Fibroblast of lung (primary cell): ENCODE measurements around the gene TUBGCP6.

ENCODE experiments used
- CTCF ChIP-seq, 2 donors: IDR thresholded peaks in 1 of 2; conservative IDR thresholded peaks in 1 of 2; 1 replicate in 1 of 2; 2 replicates in 1 of 2; pipeline ENCODE4 v1.5.1; 2011 to 2012; ENCODE audit warnings: low read length in 2 of 2, control low read depth in 1 of 2, inconsistent platforms in 1 of 2, low read depth in 1 of 2, mild to moderate bottlenecking in 1 of 2
- EZH2 ChIP-seq: IDR thresholded peaks from 2 replicates; pipeline ENCODE4 v1.5.1; 2012; ENCODE audit warnings: low read length, control low read depth, mild to moderate bottlenecking; ENCODE audit errors: missing control alignments

DNA sequence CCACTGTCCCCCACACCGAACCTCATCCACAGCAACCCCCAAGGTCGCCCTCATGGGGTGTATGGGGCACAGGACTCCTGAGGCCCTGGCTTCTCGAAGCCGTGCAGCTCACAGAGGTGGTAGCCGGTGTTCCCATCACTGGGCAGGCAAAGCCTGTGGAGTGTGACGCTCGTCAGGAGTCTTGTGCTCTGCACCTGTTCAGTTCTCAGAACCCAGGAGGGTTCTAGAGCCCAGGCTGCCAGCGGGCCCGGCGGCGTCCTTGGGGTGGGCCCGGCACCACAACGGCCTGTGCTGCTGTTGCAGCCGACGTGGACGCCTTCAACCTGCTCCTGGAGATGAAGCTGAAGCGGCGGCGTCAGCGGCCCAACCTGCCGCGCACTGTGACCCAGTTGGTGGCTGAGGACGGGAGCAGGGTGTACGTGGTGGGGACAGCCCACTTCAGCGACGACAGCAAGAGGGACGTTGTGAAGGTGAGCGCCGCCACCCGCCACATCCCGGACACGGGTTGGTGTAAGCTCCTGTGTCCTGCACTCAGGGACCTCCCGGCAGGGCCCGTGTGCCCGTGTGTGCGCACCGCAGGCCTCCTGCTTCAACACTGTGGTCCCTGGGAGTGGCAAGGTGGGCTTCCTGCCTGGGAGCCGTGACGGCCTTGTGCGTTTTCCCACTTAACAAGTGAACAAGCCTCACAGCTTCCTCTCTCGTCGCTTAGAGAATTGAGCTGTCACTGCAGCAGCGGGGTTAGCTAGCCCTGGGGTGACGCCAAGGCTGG lies 50.6 kb downstream of the TUBGCP6 start:
- TF ChIP-seq CTCF (conservative IDR thresholded peaks at IDR 0.05 in 1 of 2, IDR thresholded peaks at IDR 0.05 in 1 of 2; ENCODE audit: low read depth in 1 of 2, low read length in 2 of 2) = no peak
- TF ChIP-seq EZH2 = no peak
